GM12892 (cell line): ENCODE data around the gene PPFIBP2.

Experiments
- POLR2A ChIP-seq: IDR thresholded peaks from 2 replicates; pipeline ENCODE4 v1.6.1; 2011; ENCODE audit warnings: low read depth, low read length, control low read depth
- POLR2AphosphoS5 ChIP-seq: IDR thresholded peaks from 2 replicates; pipeline ENCODE4 v1.6.1; 2011; ENCODE audit warnings: low read depth, low read length, control low read depth

DNA sequence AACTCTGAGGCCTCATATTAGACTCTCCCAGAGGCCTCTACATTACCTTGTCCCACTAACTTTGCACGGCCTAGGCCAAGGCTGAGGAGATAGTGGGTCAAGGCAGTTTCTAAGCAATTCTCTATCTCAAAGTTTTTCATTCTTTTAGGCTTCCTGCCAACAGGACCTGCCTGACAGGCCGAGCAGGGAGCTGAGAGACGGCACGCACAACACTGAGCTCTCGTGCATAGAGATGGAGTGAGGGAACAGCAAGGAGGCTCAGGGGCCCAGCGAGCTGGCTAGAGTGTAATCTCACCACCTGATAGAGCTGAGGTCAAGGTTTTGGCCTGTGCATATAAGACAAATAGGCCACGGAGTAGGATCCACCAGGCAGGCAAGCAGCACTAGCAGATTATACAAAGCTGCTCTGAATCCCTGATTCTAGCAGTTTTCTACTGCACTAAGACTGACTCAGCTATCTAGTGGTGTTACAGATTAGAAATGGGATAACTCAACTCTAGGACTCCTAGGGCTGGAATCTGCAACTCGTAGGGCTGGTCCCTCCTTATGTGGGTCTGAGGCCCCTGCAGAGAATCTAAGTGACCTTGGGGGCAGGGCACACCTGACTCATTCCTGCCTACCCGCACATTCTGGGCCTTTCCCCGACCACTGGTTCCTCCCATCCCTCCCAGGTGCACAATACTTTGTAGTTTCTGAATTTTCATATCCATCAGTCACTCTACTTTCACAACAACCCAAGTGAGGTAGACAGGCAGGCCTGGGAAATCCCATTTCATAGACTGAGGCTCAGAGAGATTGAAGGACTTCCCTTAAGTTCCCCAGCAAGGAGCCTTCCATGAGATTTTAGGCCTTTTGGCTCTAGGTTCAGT lies 157.8 kb downstream of the PPFIBP2 start:
- TF ChIP-seq POLR2AphosphoS5: peak; percentile 61; the same call in 1 of the 2 replicates
- no peak; the same call in 1 of the 2 replicates for TF ChIP-seq POLR2A
